NOMO-1 (cell line): ENCODE data around the gene ADAMTS16.

Experiments
- DNase-seq, 2 experiments: peaks; one replicate each; lab custom pipeline; 2025; ENCODE audit not compliant: unreplicated experiment in 2 of 2; lab: John Stamatoyannopoulos, UW

The ADAMTS16 gene

GRCh38 chr5:5182508-5183188 lies 42.5 kb downstream of the ADAMTS16 start:
- no peak for DNase-seq

GRCh38 chr5:5183189-5183699 lies 43.1 kb downstream of the ADAMTS16 start:
- no peak for DNase-seq

GRCh38 chr5:5183933-5184332 lies 43.8 kb downstream of the ADAMTS16 start:
- no peak for DNase-seq

GRCh38 chr5:5188376-5189050 lies 48.4 kb downstream of the ADAMTS16 start:
- DNase-seq, result no peak

GRCh38 chr5:5189051-5189430 lies 48.9 kb downstream of the ADAMTS16 start:
- no peak for DNase-seq

- no peak for DNase-seq
Measured at GRCh38 chr5:5191906-5192305, 51.8 kb downstream of the ADAMTS16 start.

GRCh38 chr5:5192681-5193080 lies 52.6 kb downstream of the ADAMTS16 start:
- DNase-seq, result no peak

- DNase-seq, result no peak
Measured at GRCh38 chr5:5195128-5195918, 55.2 kb downstream of the ADAMTS16 start.

- no peak for DNase-seq
Measured at GRCh38 chr5:5198135-5198534, 58.0 kb downstream of the ADAMTS16 start.

GRCh38 chr5:5198815-5199214 lies 58.7 kb downstream of the ADAMTS16 start:
- DNase-seq, result no peak

- DNase-seq, result no peak
Measured at GRCh38 chr5:5199495-5199894, 59.4 kb downstream of the ADAMTS16 start.

- DNase-seq, result no peak
Measured at GRCh38 chr5:5200133-5200532, 60.0 kb downstream of the ADAMTS16 start.

GRCh38 chr5:5202321-5202720 lies 62.2 kb downstream of the ADAMTS16 start:
- no peak for DNase-seq

- DNase-seq, result no peak
Measured at GRCh38 chr5:5203451-5203850, 63.3 kb downstream of the ADAMTS16 start.

GRCh38 chr5:5207828-5208227 lies 67.7 kb downstream of the ADAMTS16 start:
- DNase-seq, result no peak

GRCh38 chr5:5209089-5209488 lies 69.0 kb downstream of the ADAMTS16 start:
- DNase-seq, result no peak

- no peak for DNase-seq
Measured at GRCh38 chr5:5209510-5210286, 69.6 kb downstream of the ADAMTS16 start.

GRCh38 chr5:5217371-5217770 lies 77.2 kb downstream of the ADAMTS16 start:
- no peak for DNase-seq

GRCh38 chr5:5218396-5218795 lies 78.3 kb downstream of the ADAMTS16 start:
- no peak for DNase-seq

GRCh38 chr5:5219541-5219940 lies 79.4 kb downstream of the ADAMTS16 start:
- no peak for DNase-seq
